Renal cortex interstitium (tissue), 15 donors: ENCODE results near the gene AGT. TPM values are rescaled to one million over a fixed set of nuclear protein-coding genes. Genes with fewer than 3 reads are reported as not detected.
A peak's percentile ranks its signal among the peaks of the same experiment; 100 is the strongest.

ENCODE experiments used
- DNase-seq, 11 donors: peaks; one replicate each; pipeline ENCODE4 v3.0.0-alpha.2; 2013; ENCODE audit warnings: low read depth in 9 of 11, low spot score in 4 of 11; ENCODE audit errors: extremely low read depth in 1 of 11
- long read RNA-seq, 16 experiments: transcript quantifications; one replicate each; lab custom pipeline, GENCODE V29; 2026
- polyA plus RNA-seq, 3 donors: library from polyadenylated mRNA; unstranded; fragments of 120-200 nt; gene quantifications; one replicate each; pipeline ENCODE4 v1.2.1, GENCODE V29; 2013; ENCODE audit not compliant: insufficient read length in 3 of 3

AGT gene
- 10 to 100 TPM; 25.6 to 49.8 (median 41.2) TPM for polyA plus RNA-seq
- long read RNA-seq, donor 1, transcript AGT-201 (5 exons, 2,291 nt), result major isoform, 15 of 27 reads
- long read RNA-seq, donor 1, partial matches to known transcripts, result 12 of 27 reads
- long read RNA-seq, donor 1, other reads (novel, unspliced or antisense), result 0 of 27 reads
- long read RNA-seq, donor 2, transcript AGT-201 (5 exons, 2,291 nt), result major isoform, 14 of 34 reads
- long read RNA-seq, donor 2, partial matches to known transcripts, result 20 of 34 reads
- long read RNA-seq, donor 2, other reads (novel, unspliced or antisense), result 0 of 34 reads
- long read RNA-seq, donor 3, transcript AGT-201 (5 exons, 2,291 nt), result major isoform, 40 of 52 reads
- long read RNA-seq, donor 3, partial matches to known transcripts, result 12 of 52 reads
- long read RNA-seq, donor 3, other reads (novel, unspliced or antisense), result 0 of 52 reads
- long read RNA-seq, donor 4, transcript AGT-201 (5 exons, 2,291 nt), result major isoform, 7 of 7 reads
- long read RNA-seq, donor 4, partial matches to known transcripts, result 0 of 7 reads
- long read RNA-seq, donor 4, other reads (novel, unspliced or antisense), result 0 of 7 reads
- long read RNA-seq, donor 5, result 0 reads
- long read RNA-seq, donor 6, transcript AGT-201 (5 exons, 2,291 nt), result major isoform, 9 of 23 reads
- long read RNA-seq, donor 6, partial matches to known transcripts, result 14 of 23 reads
- long read RNA-seq, donor 6, other reads (novel, unspliced or antisense), result 0 of 23 reads
- long read RNA-seq, donor 7, transcript AGT-201 (5 exons, 2,291 nt), result major isoform, 14 of 42 reads
- long read RNA-seq, donor 7, partial matches to known transcripts, result 28 of 42 reads
- long read RNA-seq, donor 7, other reads (novel, unspliced or antisense), result 0 of 42 reads
- long read RNA-seq, donor 8, transcript AGT-201 (5 exons, 2,291 nt), result major isoform, 36 of 68 reads
- long read RNA-seq, donor 8, partial matches to known transcripts, result 32 of 68 reads
- long read RNA-seq, donor 8, other reads (novel, unspliced or antisense), result 0 of 68 reads
- long read RNA-seq, donor 9, transcript AGT-201 (5 exons, 2,291 nt), result major isoform, 10 of 10 reads
- long read RNA-seq, donor 9, partial matches to known transcripts, result 0 of 10 reads
- long read RNA-seq, donor 9, other reads (novel, unspliced or antisense), result 0 of 10 reads
- long read RNA-seq, donor 10, transcript AGT-201 (5 exons, 2,291 nt), result major isoform, 16 of 40 reads
- long read RNA-seq, donor 10, partial matches to known transcripts, result 24 of 40 reads
- long read RNA-seq, donor 10, other reads (novel, unspliced or antisense), result 0 of 40 reads
- long read RNA-seq, donor 11, transcript AGT-201 (5 exons, 2,291 nt), result major isoform, 12 of 12 reads
- long read RNA-seq, donor 11, partial matches to known transcripts, result 0 of 12 reads
- long read RNA-seq, donor 11, other reads (novel, unspliced or antisense), result 0 of 12 reads
- long read RNA-seq, donor 12, result 0 reads
- long read RNA-seq, donor 13, transcript AGT-201 (5 exons, 2,291 nt), result major isoform, 16 of 25 reads
- long read RNA-seq, donor 13, partial matches to known transcripts, result 9 of 25 reads
- long read RNA-seq, donor 13, other reads (novel, unspliced or antisense), result 0 of 25 reads
- long read RNA-seq, donor 14, partial matches to known transcripts, result 6 of 9 reads
- long read RNA-seq, donor 14, other reads (novel, unspliced or antisense), result 0 of 9 reads
- long read RNA-seq, donor 15, partial matches to known transcripts, result 0 of 3 reads
- long read RNA-seq, donor 15, other reads (novel, unspliced or antisense), result 0 of 3 reads
- long read RNA-seq, donor 16, transcript AGT-201 (5 exons, 2,291 nt), result major isoform, 39 of 75 reads
- long read RNA-seq, donor 16, partial matches to known transcripts, result 36 of 75 reads
- long read RNA-seq, donor 16, other reads (novel, unspliced or antisense), result 0 of 75 reads

- peak in 3 of 11 donors; percentile 7 to 16 (median 11) for DNase-seq
Measured at GRCh38 chr1:230713915-230714764, at the start of gene AGT. AGT (minus strand) TSS chr1:230714122; CDS start chr1:230710823, 3,299 bp downstream.

GRCh38 chr1:230761443-230762167 is 47.7 kb upstream of the AGT start:
- DNase-seq, result no peak

GRCh38 chr1:230760360-230760827 is 46.5 kb upstream of the AGT start:
- DNase-seq, result no peak

GRCh38 chr1:230759369-230760065 is 45.6 kb upstream of the AGT start:
- no peak for DNase-seq

GRCh38 chr1:230758709-230759368 is 44.9 kb upstream of the AGT start:
- DNase-seq, result peak in 6 of 11 donors; percentile 63 to 83 (median 74)

GRCh38 chr1:230757856-230758708 is 44.2 kb upstream of the AGT start:
- DNase-seq, result no peak

GRCh38 chr1:230754796-230755195 is 40.9 kb upstream of the AGT start:
- DNase-seq, result no peak

GRCh38 chr1:230753586-230754251 is 39.8 kb upstream of the AGT start:
- DNase-seq, result no peak

- no peak for DNase-seq
Measured at GRCh38 chr1:230753191-230753585, 39.3 kb upstream of the AGT start.

GRCh38 chr1:230752407-230752806 is 38.5 kb upstream of the AGT start:
- peak in 1 of 11 donors; percentile 67 for DNase-seq

- no peak for DNase-seq
Measured at GRCh38 chr1:230750986-230751625, 37.2 kb upstream of the AGT start.

GRCh38 chr1:230750576-230750975 is 36.7 kb upstream of the AGT start:
- no peak for DNase-seq

GRCh38 chr1:230749635-230750034 is 35.7 kb upstream of the AGT start:
- DNase-seq, result no peak
